Astrocyte (in vitro differentiated cells and primary cell): ENCODE measurements around the gene PLEKHG5.

Source experiments
- CTCF ChIP-seq: IDR thresholded peaks from 2 replicates; pipeline ENCODE4 v1.5.1; 2011; ENCODE audit warnings: low read depth, mild to moderate bottlenecking, inconsistent platforms, low read length, moderate library complexity; ENCODE audit not compliant: insufficient read depth
- EZH2 ChIP-seq: IDR thresholded peaks from 2 replicates; pipeline ENCODE4 v1.6.1; 2012; ENCODE audit warnings: mild to moderate bottlenecking, low read length, inconsistent platforms; ENCODE audit not compliant: insufficient read depth

- TF ChIP-seq CTCF = no peak
- TF ChIP-seq EZH2 = no peak
Measured at GRCh38 chr1:6530504-6531160, 39.2 kb upstream of the PLEKHG5 start.
